H7 (cell line): ENCODE measurements around the gene AURKAIP1. TPM values are rescaled to one million over a fixed set of nuclear protein-coding genes. Genes with fewer than 3 reads are reported as not detected.

Experiments
- DNase-seq: peaks from one replicate; pipeline ENCODE4 v3.0.0; 2012
- H3K27me3 ChIP-seq: 2 replicates; pipeline ENCODE4 v1.6.0; 2011; ENCODE audit warnings: mild to moderate bottlenecking, low read length; ENCODE audit not compliant: control insufficient read depth, insufficient read depth
- H3K36me3 ChIP-seq: replicated peaks from 2 replicates; pipeline ENCODE4 v1.5.1; 2011; ENCODE audit warnings: low read length; ENCODE audit not compliant: control insufficient read depth, insufficient read depth
- H3K4me3 ChIP-seq: 2 replicates; pipeline ENCODE4 v1.5.1; 2011; ENCODE audit warnings: low read depth, mild to moderate bottlenecking, control low read depth, low read length, moderate library complexity; ENCODE audit not compliant: insufficient read depth
- total RNA-seq: library from RNA; depleted of rRNA; stranded (reverse); fragments of >200 nt; shearing (Covaris generic); gene quantifications from 2 replicates; pipeline ENCODE4 v1.2.3, GENCODE V29; 2014

The AURKAIP1 gene
- total RNA-seq, 1 experiment from 2014 or later: 320 TPM

GRCh38 chr1:1333551-1334241, 41.3 kb downstream of the AURKAIP1 start:
- no peaks in the 10 kb centered on the region; the same call in 1 of the 2 replicates for H3K36me3 ChIP-seq
- H3K4me3 ChIP-seq: no peak overlapping the region
- no peaks in the 10 kb centered on the region for H3K27me3 ChIP-seq
- peak; percentile 68 for DNase-seq

- peak; percentile 67 for DNase-seq
- Histone ChIP-seq H3K27me3 (no peaks in the 10 kb centered on the region), H3K36me3 (no peaks in the 10 kb centered on the region; the same call in 1 of the 2 replicates), H3K4me3 (no peak overlapping the region)
Measured at GRCh38 chr1:1332774-1333480, 42.1 kb downstream of the AURKAIP1 start.

GRCh38 chr1:1332031-1332755, 42.8 kb downstream of the AURKAIP1 start:
- Histone ChIP-seq H3K27me3 (no peaks in the 10 kb centered on the region), H3K36me3 (no peaks in the 10 kb centered on the region; the same call in 1 of the 2 replicates), H3K4me3 (no peak overlapping the region)
- DNase-seq: peak; percentile 72

- Histone ChIP-seq H3K27me3 (no peaks in the 10 kb centered on the region), H3K4me3 (no peak within 1 kb of the TSS), H3K36me3 (no peaks in the 10 kb centered on the region)
- peak; percentile 71 for DNase-seq
Measured at GRCh38 chr1:1331068-1331965, 43.7 kb downstream of the AURKAIP1 start, which contains the start of gene TAS1R3. TAS1R3 (plus strand) TSS chr1:1331280; CDS start chr1:1331346, 66 bp downstream.

- peak; percentile 69 for DNase-seq
- Histone ChIP-seq H3K4me3 (no peak overlapping the region), H3K27me3 (no peaks in the 10 kb centered on the region), H3K36me3 (no peaks in the 10 kb centered on the region)
Measured at GRCh38 chr1:1330366-1331067, 44.5 kb downstream of the AURKAIP1 start.

GRCh38 chr1:1329304-1330210, 45.5 kb downstream of the AURKAIP1 start:
- Histone ChIP-seq H3K36me3 (no peaks in the 10 kb centered on the region), H3K27me3 (no peaks in the 10 kb centered on the region), H3K4me3 (no peak overlapping the region)
- DNase-seq: peak; percentile 68

- H3K27me3 ChIP-seq: no peaks in the 10 kb centered on the region
- DNase-seq: peak; percentile 61
- no peak overlapping the region for H3K4me3 ChIP-seq
- H3K36me3 ChIP-seq: no peaks in the 10 kb centered on the region
Measured at GRCh38 chr1:1328254-1328653, 46.8 kb downstream of the AURKAIP1 start.

GRCh38 chr1:1327291-1327690, 47.7 kb downstream of the AURKAIP1 start:
- Histone ChIP-seq H3K27me3 (no peaks in the 10 kb centered on the region), H3K4me3 (no peak overlapping the region), H3K36me3 (no peaks in the 10 kb centered on the region; the same call in 1 of the 2 replicates)
- DNase-seq: no peak

GRCh38 chr1:1326075-1326605, 48.9 kb downstream of the AURKAIP1 start:
- Histone ChIP-seq H3K36me3 (no peaks in the 10 kb centered on the region; the same call in 1 of the 2 replicates), H3K27me3 (no peaks in the 10 kb centered on the region), H3K4me3 (no peak overlapping the region)
- no peak for DNase-seq

- Histone ChIP-seq H3K27me3 (no peaks in the 10 kb centered on the region), H3K36me3 (peaks cover under 1% of the 10 kb centered on the region; the same call in 1 of the 2 replicates), H3K4me3 (peak overlapping the region; percentile 99)
- peak; percentile 72 for DNase-seq
Measured at GRCh38 chr1:1325288-1326074, 49.5 kb downstream of the AURKAIP1 start.

GRCh38 chr1:1324524-1325287, 50.3 kb downstream of the AURKAIP1 start, which contains the start of the genes CPTP and INTS11:
CPTP (plus strand) TSS chr1:1324802; CDS start chr1:1326911, 2,109 bp downstream.
INTS11 (minus strand) TSS chr1:1324660; CDS start chr1:1324608, 52 bp downstream.
- H3K27me3 ChIP-seq: no peaks in the 10 kb centered on the region

More at GRCh38 chr1:1324524-1325287, 50.3 kb downstream of the AURKAIP1 start, which contains the start of the genes CPTP and INTS11:
- Histone ChIP-seq H3K36me3 (peaks cover 2% of the 10 kb centered on the region), H3K4me3 (peak within 1 kb of the TSS; percentile 99)
- DNase-seq: peak; percentile 100
